Measurements from ENCODE around the gene PPP1R9A.

The PPP1R9A gene

DNA sequence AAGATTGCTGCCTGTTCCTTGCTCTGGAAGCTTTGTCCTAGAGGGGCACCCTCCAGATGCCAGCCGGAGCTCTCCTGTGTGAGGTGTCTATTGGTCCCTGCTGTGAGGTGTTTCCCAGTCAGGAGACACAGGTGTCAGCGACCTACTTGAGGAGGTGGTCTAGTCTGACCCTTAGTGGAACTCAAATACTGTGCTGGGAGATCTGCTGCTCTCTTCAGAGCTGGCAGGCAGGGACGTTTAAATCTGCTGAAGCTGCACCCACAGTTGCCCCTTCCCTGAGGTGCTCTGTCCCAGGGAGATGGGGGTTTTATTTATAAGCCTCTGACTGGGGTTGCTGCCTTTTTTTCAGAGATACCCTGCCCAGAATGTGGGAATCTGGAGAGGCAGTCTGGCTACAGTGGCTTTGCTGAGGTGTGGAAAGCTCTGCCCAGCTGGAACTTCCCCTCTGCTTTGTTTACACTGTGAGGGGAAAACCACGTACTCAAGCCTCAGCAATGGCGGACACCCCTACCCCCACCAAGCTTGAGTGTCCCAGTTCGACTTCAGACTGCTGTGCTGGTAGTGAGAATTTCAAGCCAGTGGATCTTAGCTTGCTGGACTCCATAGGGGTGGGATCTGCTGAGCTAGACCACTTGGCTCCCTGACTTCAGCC lies 119.2 kb downstream of the PPP1R9A start:
- in situ Hi-C loops (cut with MboI; ENCODE audit: low sequenced_read_pairs): no loop called here

DNA sequence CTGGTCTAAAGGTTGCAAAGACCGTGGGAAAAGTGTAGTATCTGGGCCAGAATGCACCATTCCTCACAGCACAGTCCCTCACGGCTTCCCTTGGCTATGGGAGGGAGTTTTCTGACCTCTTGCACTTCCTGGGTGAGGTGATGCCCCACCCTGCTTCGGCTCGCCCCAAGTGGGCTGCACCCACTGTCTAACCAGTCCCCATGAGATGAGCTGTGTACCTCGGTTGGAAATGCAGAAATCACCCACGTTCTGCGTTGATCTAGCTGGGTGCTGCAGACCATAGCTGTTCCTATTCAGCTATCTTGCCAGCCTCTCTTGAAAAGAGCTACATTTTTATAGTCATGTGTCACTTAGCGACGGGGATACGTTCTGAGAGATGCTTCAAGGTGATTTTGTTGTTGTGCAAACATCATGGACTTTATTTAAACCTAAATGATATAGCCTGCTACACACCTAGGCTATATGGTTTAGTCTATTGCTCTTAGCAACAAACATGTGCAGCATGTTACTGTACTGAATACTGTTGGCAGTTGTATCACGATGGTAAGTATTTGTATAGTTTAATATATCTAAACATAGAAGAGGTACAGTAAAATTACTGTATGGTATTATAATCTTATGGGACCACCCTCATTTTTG lies 120.0 kb downstream of the PPP1R9A start:
- in situ Hi-C loops (cut with MboI; ENCODE audit: low sequenced_read_pairs): no loop called here

DNA sequence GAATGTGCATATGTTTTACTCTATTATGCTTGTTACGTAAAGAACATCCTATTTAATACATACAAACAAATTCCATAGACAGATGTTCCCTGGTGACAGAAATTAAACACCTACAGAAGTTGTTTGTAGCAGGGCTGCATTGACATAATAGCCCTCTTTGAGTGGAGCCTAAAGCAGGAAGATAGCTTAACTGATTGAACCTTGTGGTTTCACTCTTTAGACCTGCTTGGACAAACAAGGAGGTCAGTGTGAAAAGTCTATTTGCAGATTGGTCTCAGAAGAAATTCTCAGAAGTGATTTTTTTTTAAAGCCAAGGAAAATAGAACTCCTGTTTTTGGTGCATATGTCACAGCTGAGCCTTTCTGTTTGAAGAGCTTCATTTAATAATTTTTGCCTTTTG lies 121.3 kb downstream of the PPP1R9A start:
- in situ Hi-C loops (cut with MboI; ENCODE audit: low sequenced_read_pairs): no loop called here

DNA sequence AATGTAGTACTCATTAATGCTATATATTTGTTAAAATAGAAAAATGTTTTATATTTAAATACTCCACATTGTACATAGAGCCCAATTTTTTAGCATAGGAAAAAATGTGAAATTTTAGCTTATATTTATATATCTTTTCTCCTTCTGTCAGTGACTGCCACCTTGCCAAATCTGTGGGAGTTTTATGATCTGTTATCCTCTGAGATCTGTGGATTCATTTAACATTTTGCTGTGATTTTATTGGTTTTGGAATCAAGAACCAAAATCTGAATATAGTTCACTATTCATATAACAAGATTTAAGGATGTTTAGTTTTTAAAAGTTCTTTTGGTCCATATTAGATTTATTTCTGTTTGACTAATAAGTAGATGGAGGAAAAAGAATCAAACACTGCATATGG lies 127.9 kb downstream of the PPP1R9A start:
- in situ Hi-C loops (cut with MboI; ENCODE audit: low sequenced_read_pairs): no loop called here

DNA sequence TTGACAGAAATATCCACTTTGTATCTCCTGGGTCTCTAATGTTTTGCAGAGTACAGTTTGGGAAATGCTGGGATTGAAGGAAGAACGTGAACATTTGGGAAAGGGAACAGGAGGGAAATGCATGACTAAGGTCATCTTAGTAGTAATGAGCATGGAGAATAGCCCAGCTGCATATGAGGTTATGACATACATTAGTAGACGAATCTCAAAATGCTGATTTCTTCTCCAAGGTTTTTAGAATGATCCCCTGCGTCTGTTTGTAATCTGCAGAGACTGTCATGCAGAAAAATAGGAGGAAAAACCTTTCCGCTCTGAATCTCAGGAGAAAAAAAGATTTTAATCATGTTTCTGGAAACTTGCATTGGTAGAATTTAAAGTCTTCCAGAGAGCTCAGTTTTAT lies 133.6 kb downstream of the PPP1R9A start:
- in situ Hi-C loops (cut with MboI; ENCODE audit: low sequenced_read_pairs): no loop called here

DNA sequence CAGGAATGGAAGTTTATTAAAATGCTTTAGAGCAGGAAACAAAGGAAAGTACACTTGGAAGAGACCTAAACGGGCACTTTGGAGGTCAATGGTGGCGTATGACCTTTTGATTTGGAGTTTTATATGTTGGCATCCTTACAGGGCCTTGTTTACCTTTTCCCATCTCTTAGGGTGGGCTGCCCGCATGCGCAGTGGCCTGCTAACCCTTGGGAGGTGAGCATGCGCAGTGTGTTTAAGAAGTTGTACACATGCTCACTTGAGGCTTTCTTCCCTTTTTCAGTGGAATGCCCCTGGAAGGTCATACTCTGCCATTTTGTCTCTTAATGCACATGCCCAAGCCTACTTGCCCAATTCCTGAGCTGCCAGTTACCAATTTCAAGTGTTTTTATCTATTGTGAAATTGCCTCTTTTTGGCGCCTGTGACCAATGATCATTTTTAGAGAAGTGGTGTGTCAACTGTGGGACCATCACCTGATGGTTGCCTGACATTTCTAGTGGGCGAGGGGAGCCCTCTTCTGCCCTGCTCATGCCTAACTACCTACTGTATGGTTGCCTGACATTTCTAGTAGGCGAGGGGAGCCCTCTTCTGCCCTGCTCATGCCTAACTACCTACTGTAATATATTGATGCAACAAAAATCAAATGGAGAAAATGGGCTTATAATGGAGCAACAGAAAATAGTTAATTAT lies 138.0 kb downstream of the PPP1R9A start:
- in situ Hi-C loops (cut with MboI; ENCODE audit: low sequenced_read_pairs): no loop called here

DNA sequence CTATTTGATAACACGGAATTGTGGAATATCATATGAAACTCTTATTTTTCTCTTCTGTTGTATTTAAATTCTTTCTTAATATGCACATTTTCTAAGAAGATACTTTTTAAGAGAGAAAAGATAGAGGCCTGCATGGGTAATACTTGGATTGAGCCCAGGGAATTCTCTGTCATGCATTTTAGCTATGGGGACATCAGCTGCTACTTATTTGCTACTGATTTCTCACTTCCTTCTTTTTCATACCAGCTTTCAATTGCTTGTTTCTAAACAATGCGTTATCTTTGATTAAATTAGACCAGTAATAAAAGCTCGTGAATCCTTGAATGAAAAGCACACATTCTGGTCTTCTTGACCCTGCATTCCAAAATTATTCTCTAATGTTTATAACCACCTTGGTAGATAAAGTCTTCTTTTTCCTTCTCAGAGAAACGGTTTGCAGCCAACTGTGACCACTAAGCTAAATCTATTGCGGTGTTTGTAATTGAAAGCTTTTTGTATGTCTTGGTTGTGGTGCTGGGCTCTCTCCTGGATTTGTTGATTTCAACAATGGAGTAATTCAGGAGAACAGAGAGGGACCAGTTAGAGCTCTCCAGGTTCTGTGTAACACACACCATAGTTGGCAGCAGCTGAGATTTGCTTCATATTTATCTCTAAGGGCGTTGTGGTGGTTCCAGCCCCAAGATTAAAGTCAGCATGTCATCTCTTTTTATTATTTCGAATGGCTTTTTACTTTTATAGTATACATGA lies 139.3 kb downstream of the PPP1R9A start:
- in situ Hi-C loops (cut with MboI; ENCODE audit: low sequenced_read_pairs): no loop called here

DNA sequence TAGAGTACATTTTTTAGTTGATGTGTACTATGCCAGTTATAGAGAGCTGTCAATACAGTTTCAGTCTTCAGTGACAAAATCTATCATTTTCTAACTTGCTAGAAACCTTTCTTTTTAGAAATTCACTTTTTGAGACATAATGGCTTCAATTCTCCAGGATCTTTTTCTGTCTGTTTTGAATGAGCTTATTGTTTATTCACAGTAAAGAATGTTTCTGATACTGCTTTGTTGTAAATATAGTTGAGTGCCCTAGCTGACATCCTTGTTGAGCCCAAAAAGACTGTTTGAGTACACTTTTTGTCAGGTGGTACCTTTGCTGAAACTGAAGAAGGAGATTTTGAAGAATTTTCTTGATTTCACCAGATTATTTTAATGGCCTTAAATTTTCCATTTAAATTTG lies 139.9 kb downstream of the PPP1R9A start:
- in situ Hi-C loops (cut with MboI; ENCODE audit: low sequenced_read_pairs): no loop called here

DNA sequence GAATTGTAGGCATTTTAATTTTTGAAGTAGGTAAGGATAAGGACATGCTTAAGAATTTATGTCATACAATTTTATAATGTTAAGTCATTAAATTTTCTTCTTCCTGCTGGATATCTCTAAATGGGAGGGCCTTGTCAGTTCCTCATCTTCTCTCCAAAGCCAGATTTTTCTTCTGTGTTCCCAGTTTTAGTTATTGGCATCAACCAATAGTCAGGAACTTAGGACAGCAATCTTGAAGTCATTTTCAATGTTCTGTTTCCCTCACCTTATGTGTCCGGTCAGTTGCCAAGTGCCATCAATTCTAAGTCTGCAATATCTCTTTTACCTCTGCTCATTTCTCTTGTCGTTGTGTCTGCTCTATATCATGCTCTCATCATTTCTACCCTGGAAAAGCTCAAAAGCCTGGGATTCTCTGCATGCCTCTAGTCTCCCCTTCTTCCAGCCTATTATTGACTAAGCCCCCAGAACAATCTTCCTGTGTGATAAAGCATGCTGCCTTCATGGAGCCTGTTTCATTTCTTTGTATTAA lies 145.2 kb downstream of the PPP1R9A start:
- in situ Hi-C loops (cut with MboI; ENCODE audit: low sequenced_read_pairs): no loop called here

DNA sequence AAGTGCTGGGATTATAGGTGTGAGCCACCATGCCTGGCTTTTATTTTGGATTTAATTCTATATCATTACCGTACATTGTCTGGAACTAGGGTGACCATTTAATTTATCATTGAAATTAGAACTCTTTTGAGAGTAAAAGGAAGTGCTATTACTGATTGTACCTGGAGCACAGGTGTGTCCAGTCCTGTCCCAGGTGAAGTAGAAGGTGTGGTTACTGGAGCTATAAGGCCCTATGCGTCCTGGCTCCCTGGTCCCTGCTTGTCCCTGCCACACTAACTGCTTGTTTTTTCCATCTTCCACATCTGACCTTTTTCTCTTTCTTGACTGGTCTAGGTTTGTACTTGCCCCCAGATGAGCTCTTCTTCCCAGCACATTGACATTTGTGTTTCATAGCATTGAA lies 147.0 kb downstream of the PPP1R9A start:
- in situ Hi-C loops (cut with MboI; ENCODE audit: low sequenced_read_pairs): no loop called here

DNA sequence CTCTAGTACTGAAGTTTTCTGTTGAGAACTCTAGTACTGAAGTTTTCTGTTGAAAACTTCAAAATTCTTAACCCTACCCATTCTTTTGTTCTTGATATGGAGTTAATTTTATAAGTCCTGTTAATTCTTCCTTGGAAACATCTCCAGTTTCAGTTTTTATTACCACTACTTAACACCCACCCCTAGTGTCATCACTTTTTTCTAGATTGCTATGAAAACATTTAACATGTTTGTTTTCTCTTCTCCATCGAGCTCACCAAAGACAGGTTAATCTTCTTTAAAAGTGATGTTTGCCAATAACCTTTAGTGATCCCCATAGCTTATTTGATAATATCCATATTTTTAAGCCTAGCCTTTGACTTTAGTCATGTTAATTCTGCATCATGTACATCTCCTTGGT lies 147.9 kb downstream of the PPP1R9A start:
- in situ Hi-C loops (cut with MboI; ENCODE audit: low sequenced_read_pairs): no loop called here

DNA sequence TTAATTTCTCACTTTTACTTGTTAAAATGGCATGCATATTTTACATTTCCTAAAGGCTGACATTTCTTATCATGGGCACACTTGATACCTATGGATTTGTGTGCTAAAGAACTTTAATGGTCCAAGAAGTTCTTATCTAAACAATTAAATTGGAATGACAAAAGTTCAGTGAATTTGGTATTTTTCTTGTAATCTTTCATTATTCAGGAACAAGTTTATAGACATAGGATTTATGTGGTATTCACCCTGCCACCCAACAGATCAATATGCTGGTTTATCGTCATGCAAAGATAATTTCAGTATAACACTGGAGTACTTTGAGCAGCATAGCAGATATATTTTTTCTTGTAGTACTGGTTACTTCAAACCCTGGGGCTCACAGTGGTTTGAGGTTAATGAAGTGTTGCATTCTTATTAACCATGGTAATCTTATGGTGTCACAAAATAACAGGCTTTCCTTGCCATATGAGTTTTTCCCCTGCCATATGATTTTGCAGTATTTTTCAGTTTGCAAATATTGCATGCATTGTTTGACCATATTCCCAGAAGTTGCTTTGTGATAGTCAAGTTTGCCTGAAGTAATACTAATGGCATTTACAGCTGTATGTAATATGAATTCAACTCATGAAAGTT lies 148.8 kb downstream of the PPP1R9A start:
- in situ Hi-C loops (cut with MboI; ENCODE audit: low sequenced_read_pairs): no loop called here

DNA sequence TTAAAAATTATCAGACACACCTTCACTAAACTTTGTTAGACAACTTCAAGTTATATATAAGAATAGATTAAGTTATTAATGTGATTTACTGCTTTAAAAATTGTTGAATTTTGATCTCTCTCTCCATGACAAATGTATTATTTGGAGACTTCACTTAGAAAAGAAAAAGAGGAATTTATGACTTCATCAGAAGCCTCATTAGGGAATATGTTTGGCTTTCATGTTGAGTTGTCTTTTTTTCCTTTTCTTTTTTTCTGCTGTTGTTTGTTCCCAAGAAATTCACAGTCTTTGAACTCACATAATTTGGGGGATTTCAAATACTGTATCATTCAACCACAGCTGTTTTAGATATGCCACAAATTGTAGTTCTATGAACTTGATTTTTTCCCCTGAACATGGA lies 149.5 kb downstream of the PPP1R9A start:
- in situ Hi-C loops (cut with MboI; ENCODE audit: low sequenced_read_pairs): no loop called here

DNA sequence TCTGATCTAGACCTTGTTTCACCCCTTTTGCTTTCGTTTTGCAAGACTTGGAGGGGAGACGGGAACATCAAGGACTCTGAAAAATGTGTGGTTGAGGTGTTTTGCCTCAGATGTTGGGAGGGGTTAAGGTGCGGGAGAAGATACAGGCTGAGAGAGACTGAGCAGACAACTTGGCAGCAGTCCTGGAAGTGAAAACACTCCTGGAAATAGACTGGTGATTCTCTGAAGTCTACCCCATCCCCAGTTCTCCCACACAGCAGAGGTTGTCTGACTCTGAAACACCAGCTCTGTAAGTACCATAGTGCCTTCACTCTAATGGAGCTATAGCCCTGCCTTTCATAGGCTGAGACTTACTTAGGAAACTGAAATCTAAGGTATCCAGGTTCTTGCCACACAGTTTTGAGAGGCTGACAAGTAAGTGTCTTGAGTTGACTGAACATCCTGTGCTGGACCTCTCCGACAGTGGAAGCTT lies 152.5 kb downstream of the PPP1R9A start:
- in situ Hi-C loops (cut with MboI; ENCODE audit: low sequenced_read_pairs): no loop called here

DNA sequence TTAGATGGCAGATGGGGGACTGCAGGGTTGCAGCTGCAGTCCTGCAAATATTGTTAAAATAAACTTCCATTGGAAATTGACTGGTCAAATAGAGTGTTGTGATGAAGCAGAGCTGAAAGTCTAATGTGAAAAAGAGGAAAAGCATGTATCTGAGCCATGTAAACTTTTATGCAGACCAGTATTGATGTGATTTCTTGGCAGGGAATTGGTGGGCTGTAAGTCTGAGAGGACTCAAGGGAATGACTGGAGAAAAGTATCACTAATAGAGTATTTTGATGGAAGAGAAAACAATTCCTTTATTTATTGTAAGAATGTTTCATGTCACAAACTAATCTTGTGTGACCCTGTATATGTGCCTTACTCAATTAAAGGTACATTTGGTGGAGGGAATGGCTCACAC lies 155.5 kb downstream of the PPP1R9A start:
- in situ Hi-C loops (cut with MboI; ENCODE audit: low sequenced_read_pairs): no loop called here

DNA sequence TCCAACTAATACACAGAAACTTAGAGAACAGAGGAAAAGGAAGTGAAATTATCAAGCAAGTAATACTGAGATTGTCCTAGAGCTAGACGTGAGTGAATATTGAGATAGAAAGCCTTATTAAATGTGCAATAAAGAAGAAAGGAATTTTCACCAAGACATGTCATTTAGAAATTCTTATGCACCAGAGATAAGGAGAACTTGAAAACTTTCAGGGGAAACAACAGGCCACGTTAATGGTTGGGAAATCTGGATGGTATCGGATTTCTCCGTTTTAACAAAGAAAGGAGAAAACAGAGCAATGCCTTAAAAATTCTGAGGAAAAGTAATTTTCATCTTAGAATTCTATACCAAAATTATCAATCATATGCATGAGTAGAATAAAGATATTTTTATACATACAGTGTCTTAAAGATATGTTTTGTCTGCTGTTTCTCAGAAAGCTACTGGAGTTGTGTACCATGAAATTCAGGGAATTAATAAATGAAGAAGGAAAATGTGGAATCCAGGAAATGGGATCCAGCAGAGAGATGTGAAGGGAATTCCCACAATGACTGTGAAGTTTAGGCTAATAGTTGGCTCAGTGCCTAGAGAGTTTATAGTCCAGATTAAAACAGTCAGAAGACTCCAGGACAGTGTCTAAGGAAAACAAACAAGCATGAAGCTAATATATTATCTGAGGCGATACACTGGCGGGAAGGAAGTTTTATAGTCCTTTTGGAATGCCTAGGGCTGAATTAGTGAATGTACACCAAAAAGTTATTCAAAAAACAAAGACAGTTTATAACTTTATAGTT lies 159.5 kb downstream of the PPP1R9A start:
- in situ Hi-C loops (cut with MboI; ENCODE audit: low sequenced_read_pairs): no loop called here

DNA sequence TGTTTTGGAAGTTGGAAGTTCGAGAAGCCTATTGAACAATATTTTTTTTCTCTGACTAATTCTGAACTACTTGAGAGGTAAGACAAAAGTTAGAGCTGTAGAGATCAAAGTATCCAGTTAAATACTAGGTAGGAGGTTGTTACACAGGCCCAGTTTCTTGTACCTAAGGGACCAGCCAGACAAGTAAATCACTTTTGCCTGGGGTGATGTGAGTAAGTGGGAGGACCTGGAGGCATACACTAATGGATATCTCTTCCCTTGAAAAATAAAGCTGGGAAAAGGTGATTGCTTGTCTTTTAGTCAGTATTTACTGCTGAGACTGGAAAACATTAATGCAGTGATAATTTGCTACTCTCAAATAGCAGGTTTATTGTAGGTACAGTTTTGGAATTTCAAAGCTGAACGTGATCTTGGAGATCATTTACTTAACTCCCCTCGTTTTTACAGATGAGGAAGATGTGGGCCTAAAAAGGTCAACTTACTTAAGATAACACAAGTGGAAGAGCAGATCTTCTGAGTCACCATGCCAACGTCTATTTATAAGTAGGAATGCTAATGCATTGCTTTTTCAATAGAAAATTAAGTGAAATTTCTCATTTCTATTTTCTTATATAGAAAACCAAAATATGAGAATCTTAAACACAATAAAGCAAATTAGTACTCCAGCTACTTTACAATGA lies 181.3 kb downstream of the PPP1R9A start:
- in situ Hi-C loops (cut with MboI; ENCODE audit: low sequenced_read_pairs): no loop called here

DNA sequence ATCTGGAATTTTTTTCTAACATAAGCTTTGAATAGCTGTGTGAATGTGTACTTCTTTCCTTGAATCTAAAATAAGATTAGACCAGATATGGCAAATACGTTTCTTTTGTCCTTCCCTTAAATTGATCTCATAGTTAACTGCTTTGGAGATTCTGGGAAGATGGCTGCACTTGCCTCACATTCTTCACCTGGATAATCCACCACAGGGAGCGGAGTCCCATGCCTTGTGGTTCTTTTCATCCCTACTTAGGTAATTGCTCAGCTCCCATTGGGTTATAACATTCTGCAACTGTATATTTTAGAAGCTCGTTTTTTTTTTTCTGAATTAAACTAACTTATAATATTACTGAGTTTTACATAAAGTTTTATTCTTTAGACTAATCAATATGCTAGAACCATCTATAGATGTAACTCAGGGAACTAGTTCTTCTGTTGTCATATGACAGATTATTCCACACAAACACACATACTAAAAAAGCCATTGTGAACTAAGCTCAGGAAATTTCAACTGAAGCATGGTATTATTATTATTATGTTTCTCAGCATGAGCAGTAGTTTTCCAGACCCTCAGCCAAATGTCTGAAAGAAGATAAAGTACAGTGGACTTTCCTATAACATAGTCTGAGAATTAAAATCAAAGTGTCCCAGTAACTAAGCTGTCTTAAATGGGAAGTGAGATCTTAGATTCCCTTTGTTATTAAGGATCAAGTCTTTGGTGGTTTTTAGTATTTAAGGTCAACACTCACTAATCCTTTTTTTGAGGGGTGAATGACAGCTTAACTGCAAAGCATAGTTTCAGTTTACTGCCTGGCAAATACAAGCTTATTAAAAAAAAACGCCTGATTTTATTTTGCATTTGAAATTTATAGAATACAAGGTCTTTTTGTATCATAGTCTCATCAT lies 182.3 kb downstream of the PPP1R9A start:
- in situ Hi-C loops (cut with MboI; ENCODE audit: low sequenced_read_pairs): no loop called here

All from HL-60/S4 treated with phorbol 12-myristate 13-acetate at 8.2 ng/mL for 4 days and 3 days (cell line).